Karpas-422 (cell line): ENCODE measurements around the gene MEGF6. TPM values are rescaled to one million over a fixed set of nuclear protein-coding genes. Genes with fewer than 3 reads are reported as not detected.

ENCODE experiments used
- DNase-seq: peaks from one replicate; pipeline ENCODE4 v3.0.0-alpha.2; 2015
- H2AFZ ChIP-seq: fragments of 200-600 bp; sonication (generic); 2 replicates; pipeline ENCODE4 v1.6.1; 2014; ENCODE audit warnings: antibody characterized with exemption, low read length, mixed read lengths
- H3K27ac ChIP-seq: fragments of 200-600 bp; sonication (generic); 2 replicates; pipeline ENCODE4 v1.5.1; 2014; ENCODE audit warnings: mild to moderate bottlenecking, low read length, moderate library complexity
- H3K27me3 ChIP-seq: fragments of 200-600 bp; sonication (generic); 2 replicates; pipeline ENCODE4 v1.6.1; 2014; ENCODE audit warnings: low read length, mixed read lengths
- H3K36me3 ChIP-seq: fragments of 200-600 bp; sonication (generic); 2 replicates; pipeline ENCODE4 v1.6.1; 2014; ENCODE audit warnings: low read length, mixed read lengths; ENCODE audit not compliant: insufficient read depth
- H3K4me1 ChIP-seq: fragments of 200-600 bp; sonication (generic); 2 replicates; pipeline ENCODE4 v1.6.1; 2014; ENCODE audit warnings: mild to moderate bottlenecking, low read length, mixed read lengths
- H3K4me2 ChIP-seq: fragments of 200-600 bp; sonication (generic); 2 replicates; pipeline ENCODE4 v1.6.1; 2014; ENCODE audit warnings: low read length, low read depth, mild to moderate bottlenecking; ENCODE audit not compliant: poor library complexity, severe bottlenecking
- H3K4me3 ChIP-seq: fragments of 200-600 bp; sonication (generic); 2 replicates; pipeline ENCODE4 v1.5.1; 2014; ENCODE audit warnings: mild to moderate bottlenecking, antibody characterized with exemption, low read length, mixed read lengths
- H3K79me2 ChIP-seq: fragments of 200-600 bp; sonication (generic); 2 replicates; pipeline ENCODE4 v1.6.1; 2014; ENCODE audit warnings: mild to moderate bottlenecking, low read length, mixed read lengths
- H3K9ac ChIP-seq: fragments of 200-600 bp; sonication (generic); 2 replicates; pipeline ENCODE4 v1.6.0; 2014; ENCODE audit warnings: low read length
- H3K9me2 ChIP-seq: fragments of 200-600 bp; sonication (generic), shearing (Covaris generic); replicated peaks from 2 replicates; pipeline ENCODE4 v1.6.0; 2014; ENCODE audit warnings: mild to moderate bottlenecking, low read length, moderate library complexity; ENCODE audit not compliant: insufficient read depth
- H3K9me3 ChIP-seq: fragments of 300-700, 200-600 bp; sonication (generic); 2 replicates; pipeline ENCODE4 v1.6.1; 2014; ENCODE audit warnings: low read length, mixed read lengths
- H4K20me1 ChIP-seq: fragments of 200-600 bp; sonication (generic); 2 replicates; pipeline ENCODE4 v1.6.1; 2014; ENCODE audit warnings: mild to moderate bottlenecking, antibody characterized with exemption, low read length, low read depth; ENCODE audit not compliant: insufficient read depth
- total RNA-seq: library from RNA; depleted of rRNA; stranded (reverse); fragments of >200 nt; shearing (Covaris generic); gene quantifications from 2 replicates; pipeline ENCODE4 v1.2.3, GENCODE V29; 2014; ENCODE audit warnings: low replicate concordance

Gene MEGF6
- total RNA-seq, 1 experiment from 2014 or later, result not detected

DNA sequence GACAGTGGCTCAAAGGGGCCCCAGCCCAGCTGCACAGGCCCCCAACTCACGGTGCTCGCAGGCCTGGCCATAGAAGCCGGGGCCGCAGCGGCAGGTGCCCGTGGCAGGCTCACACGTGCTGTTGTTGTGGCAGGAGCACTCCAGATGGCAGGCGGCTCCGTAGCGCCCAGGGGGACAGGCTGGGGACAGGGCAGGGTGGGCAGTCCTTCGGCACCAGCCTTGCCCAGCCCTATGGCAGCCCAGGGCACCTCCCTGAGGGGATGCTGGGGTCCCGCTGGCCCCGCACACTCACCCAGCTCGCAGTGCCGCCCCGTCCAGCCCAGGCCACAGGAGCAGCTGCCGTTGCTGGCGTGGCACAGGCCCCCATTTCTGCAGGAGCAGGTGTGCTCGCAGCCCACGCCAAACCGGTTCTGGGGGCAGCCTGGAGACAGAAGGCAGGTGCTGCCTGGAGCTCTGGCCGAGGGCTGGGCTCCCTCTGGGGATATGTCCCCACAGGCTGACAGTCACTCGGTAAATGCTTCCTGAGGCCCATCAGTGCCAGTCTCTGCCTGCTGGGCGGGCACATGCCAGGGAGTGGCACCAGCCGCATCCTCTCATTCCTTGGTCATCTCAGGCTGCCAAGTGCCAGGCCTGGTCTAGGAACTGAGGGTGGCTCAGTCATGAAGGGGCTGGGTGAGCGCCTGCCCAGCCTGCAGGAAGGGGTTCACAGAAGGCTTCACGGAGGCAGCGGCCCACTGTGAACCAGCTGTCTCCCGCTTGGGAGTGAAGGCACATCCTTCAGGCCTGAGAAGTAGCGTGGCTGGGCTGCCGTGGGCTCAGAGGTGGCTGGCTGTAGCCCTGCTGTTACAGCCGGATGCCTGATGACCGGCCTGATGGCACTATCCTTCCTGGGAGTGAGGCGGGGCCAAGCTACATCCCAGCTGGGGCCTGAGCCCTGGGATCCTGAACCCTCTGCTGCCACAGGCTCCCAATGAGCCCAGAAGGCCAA is 116.7 kb downstream of the MEGF6 start:
- H3K27ac ChIP-seq, result no peak overlapping the region
- H3K9me2 ChIP-seq, result no peaks in the 10 kb centered on the region
- no peaks in the 10 kb centered on the region for H3K36me3 ChIP-seq
- H3K79me2 ChIP-seq, result no peaks in the 10 kb centered on the region
- H3K27me3 ChIP-seq, result no peaks in the 10 kb centered on the region
- no peaks in the 10 kb centered on the region for H3K9me3 ChIP-seq
- no peak overlapping the region for H3K9ac ChIP-seq
- H4K20me1 ChIP-seq, result no peaks in the 10 kb centered on the region; the same call in 1 of the 2 replicates
- H3K4me2 ChIP-seq, result no peak overlapping the region
- H3K4me3 ChIP-seq, result no peak overlapping the region
- H2AFZ ChIP-seq, result no peak overlapping the region
- H3K4me1 ChIP-seq, result peaks cover 2% of the 10 kb centered on the region; the same call in 1 of the 2 replicates
- DNase-seq, result no peak

DNA sequence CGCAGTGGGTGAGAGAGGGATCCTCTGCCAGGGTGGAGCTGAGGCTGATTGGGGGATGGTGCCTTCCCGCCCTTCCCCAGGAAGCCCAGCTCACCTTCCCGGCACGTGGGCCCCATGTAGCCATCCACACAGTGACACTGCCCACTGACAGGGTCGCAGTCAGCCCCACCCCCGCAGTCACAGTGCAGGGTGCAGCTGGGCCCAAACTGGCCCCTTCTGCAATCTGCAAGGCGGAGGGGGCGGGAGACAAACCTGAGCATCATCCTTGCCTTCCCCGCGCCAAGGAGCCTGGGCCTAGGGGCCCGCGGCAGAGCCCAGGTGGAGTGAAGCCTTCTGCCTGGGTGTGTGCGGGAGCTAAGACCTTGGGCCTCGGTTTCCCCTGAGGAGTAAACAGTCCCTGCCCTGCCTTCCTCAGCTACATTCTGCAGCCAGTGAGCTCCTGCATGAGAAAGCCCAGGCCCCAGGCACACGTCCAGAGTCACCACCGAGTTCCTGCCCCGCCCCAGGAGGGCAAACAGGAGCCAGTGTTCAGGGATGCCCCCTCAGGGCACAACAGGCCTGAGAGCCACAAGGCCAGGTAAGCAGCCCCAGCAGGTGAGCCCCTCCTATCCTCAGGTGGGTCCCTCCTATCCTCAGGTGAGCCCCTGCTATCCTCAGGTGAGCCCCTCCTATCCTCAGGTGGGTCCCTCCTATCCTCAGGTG is 118.6 kb downstream of the MEGF6 start:
- Histone ChIP-seq H3K27me3 (no peaks in the 10 kb centered on the region), H2AFZ (no peak overlapping the region), H3K27ac (no peak overlapping the region), H3K9me2 (no peaks in the 10 kb centered on the region), H3K4me3 (no peak overlapping the region), H3K4me1 (peaks cover 2% of the 10 kb centered on the region; the same call in 1 of the 2 replicates), H3K9ac (no peak overlapping the region), H3K9me3 (no peaks in the 10 kb centered on the region), H3K4me2 (no peak overlapping the region), H4K20me1 (no peaks in the 10 kb centered on the region; the same call in 1 of the 2 replicates), H3K79me2 (no peaks in the 10 kb centered on the region), H3K36me3 (no peaks in the 10 kb centered on the region)
- DNase-seq, result no peak

DNA sequence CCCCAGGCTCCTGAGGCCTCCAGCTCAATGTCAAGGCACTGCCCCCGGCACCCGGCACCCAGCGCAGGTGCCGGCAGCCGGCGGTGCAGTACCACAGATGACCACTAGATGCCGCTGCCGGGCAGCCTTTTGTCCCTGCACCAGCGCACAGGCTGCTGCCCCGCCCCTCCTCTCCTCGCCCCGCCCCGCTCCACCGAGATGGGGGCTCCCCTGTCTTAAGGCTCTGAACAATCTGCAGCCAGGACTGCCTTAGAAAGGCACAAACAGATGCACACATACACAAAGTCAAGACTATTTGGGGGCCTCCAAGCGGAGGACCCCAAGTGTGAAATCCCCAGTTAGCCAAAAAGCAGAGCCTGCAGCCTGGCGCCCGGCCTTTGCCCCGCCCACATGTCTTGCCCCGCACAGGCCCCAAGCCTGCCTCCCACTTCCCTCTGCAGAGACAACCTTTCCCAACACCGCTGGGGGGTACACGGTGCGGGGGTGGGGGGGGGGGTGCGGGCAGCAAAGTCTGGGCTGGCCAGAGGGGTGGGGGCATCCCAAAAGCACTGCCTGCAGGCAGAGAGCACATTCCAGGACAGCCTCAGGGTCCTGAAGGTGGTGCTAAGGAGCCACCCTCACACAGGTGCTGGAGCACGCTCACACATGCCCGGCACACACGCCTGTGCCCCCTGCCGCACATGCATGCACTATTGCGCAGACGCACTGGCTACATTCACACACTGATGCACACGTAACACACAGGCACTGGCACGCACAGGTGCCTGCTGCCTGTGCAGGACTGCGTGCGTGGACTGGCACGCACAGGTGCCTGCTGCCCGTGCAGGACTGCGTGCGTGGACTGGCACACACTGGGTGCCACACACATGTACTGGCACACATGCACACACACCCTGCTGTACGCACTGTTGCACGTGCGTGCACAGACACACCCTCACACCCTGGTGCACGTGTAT is 119.7 kb downstream of the MEGF6 start:
- Histone ChIP-seq H3K4me2 (peak overlapping the region; percentile 47), H4K20me1 (no peaks in the 10 kb centered on the region; the same call in 1 of the 2 replicates), H3K27ac (no peak overlapping the region), H3K27me3 (no peaks in the 10 kb centered on the region), H3K36me3 (no peaks in the 10 kb centered on the region), H3K4me3 (no peak overlapping the region), H3K9me2 (no peaks in the 10 kb centered on the region), H3K4me1 (peaks cover 2% of the 10 kb centered on the region; the same call in 1 of the 2 replicates), H2AFZ (peak overlapping the region; percentile 75; the same call in 1 of the 2 replicates), H3K79me2 (no peaks in the 10 kb centered on the region), H3K9me3 (no peaks in the 10 kb centered on the region), H3K9ac (no peak overlapping the region)
- DNase-seq, result peak; percentile 91

DNA sequence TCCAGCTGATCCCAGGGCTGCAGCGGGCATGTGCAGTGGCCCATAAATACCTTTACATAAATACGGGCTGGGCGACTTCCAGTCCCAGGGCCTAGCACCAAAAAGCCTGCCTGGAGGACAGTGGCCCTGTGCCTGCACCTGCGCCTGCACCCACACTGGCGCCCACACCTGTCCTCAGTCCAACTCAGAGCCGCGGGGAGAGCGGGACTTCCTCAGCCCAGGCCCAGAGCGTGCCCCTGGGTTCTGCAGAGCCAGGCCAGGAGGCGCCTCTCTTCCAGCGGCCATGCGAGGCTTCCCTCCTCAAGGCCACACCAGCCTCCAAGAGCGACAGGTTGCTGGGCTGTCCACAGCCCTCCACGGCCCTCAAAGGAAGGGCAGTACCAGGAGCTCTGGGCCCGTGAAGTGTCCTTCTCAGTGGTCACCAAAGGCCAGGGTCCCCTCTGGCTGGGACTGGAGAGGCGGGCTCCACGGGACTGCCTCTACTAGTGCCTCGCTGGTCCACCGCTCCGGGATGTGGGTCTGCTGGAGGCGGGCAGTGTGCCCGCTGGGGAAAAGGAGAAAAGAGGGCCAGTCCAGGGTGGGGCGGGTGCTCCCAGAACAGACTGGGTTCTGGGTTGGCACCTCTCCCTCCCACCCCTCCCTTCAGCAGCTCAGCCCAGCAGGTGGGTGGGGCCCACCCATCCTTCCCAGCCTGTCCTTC is 121.1 kb downstream of the MEGF6 start:
- Histone ChIP-seq H4K20me1 (no peaks in the 10 kb centered on the region; the same call in 1 of the 2 replicates), H3K9me3 (no peaks in the 10 kb centered on the region), H3K4me3 (no peak overlapping the region), H3K36me3 (no peaks in the 10 kb centered on the region), H2AFZ (no peak overlapping the region), H3K27me3 (no peaks in the 10 kb centered on the region), H3K9ac (no peak overlapping the region), H3K79me2 (no peaks in the 10 kb centered on the region), H3K27ac (no peak overlapping the region), H3K9me2 (no peaks in the 10 kb centered on the region), H3K4me2 (no peak overlapping the region), H3K4me1 (peaks cover 2% of the 10 kb centered on the region; the same call in 1 of the 2 replicates)
- no peak for DNase-seq

DNA sequence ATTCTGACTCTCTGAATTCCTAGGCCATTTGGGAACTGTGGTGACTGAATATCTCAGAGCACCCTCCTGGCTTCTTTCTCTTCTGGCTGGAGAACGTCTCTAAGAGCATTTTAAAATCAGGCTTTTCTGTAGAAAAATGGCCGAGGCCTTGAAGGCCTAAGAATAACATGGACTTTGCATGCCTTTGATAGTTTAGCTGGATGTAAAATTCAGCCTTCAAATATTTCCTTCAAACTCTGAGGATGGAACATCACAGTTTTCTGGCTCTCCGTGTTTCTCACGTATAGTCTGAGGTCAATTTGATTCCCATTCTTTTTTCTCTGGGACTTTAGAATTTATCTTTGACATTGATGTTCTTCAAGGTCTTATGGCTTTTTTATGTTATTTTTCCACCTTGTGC is 122.9 kb downstream of the MEGF6 start:
- peaks cover 2% of the 10 kb centered on the region; the same call in 1 of the 2 replicates for H3K4me1 ChIP-seq
- no peak overlapping the region for H3K9ac ChIP-seq
- no peaks in the 10 kb centered on the region for H3K27me3 ChIP-seq
- H2AFZ ChIP-seq, result no peak overlapping the region
- no peaks in the 10 kb centered on the region for H3K9me2 ChIP-seq
- H3K27ac ChIP-seq, result no peak overlapping the region
- no peak for DNase-seq
- H3K9me3 ChIP-seq, result no peaks in the 10 kb centered on the region
- H4K20me1 ChIP-seq, result no peaks in the 10 kb centered on the region
- H3K36me3 ChIP-seq, result no peaks in the 10 kb centered on the region
- H3K79me2 ChIP-seq, result no peaks in the 10 kb centered on the region
- no peak overlapping the region for H3K4me2 ChIP-seq
- H3K4me3 ChIP-seq, result no peak overlapping the region

DNA sequence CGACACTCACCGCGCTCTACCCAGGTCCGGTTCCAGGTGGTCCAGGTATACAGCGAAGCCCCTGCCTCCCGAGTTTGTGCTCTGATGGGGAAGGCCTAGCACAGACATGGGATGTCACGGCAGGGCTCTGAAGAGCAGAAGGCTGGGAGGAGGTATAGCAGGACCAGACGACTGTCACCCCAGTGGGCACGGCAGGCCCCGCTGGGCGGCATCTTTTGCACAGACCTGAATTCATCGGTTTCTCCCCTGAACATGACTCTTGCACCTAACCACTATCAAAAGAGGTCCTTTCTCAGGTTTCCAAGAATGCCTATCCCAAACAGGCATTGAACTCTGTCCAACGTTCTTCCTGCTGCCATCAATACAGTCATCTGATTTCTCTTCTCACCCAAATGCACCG is 126.3 kb downstream of the MEGF6 start:
- Histone ChIP-seq H3K4me2 (no peak overlapping the region), H3K27ac (no peak overlapping the region), H3K79me2 (no peaks in the 10 kb centered on the region), H3K9ac (no peak overlapping the region), H4K20me1 (no peaks in the 10 kb centered on the region), H3K4me1 (no peaks in the 10 kb centered on the region), H3K27me3 (no peaks in the 10 kb centered on the region), H3K9me3 (no peaks in the 10 kb centered on the region), H3K4me3 (no peak overlapping the region), H3K9me2 (no peaks in the 10 kb centered on the region), H2AFZ (no peak overlapping the region), H3K36me3 (no peaks in the 10 kb centered on the region)
- DNase-seq, result no peak

DNA sequence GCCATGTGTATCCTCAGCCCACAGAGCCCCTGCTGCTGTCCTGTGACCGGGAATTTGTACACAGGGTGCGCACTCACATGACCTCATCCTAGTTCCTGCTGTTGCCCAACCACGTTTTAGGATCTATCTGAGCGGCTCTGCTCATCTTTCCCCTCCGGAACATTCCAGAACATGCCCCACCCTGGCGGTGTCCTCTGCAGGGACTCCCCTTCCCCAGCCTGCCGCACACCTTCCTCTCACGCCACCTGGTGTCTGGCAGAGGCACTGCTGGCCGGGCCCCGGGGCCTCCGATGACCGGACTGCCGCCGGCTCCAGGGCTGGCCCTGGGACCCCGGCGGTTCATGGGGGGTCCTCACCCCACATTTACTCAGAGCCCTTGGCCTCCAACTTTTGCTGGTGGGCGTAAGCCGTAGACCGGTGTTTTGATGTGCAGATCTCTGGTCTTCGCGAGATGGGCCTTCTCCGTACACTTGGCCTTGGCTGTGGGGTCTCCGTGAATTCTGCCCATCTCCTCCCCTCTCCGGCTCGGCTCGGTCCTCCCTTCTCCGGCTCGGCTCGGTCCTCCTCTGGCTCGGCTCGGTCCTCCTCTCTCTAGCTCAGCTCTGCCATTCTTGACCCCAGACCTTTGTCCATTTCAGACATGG is 127.4 kb downstream of the MEGF6 start:
- DNase-seq, result peak; percentile 69
- H3K79me2 ChIP-seq, result no peaks in the 10 kb centered on the region
- no peaks in the 10 kb centered on the region for H3K9me2 ChIP-seq
- H3K4me2 ChIP-seq, result no peak overlapping the region
- H2AFZ ChIP-seq, result no peak overlapping the region
- H3K4me3 ChIP-seq, result no peak overlapping the region
- H3K9ac ChIP-seq, result no peak overlapping the region
- no peaks in the 10 kb centered on the region for H3K4me1 ChIP-seq
- no peaks in the 10 kb centered on the region for H3K27me3 ChIP-seq
- no peaks in the 10 kb centered on the region for H3K36me3 ChIP-seq
- no peak overlapping the region for H3K27ac ChIP-seq
- H4K20me1 ChIP-seq, result no peaks in the 10 kb centered on the region; the same call in 1 of the 2 replicates
- no peaks in the 10 kb centered on the region for H3K9me3 ChIP-seq
